Femur (tissue), 1 donor: ENCODE data around the gene MAP2K3.
"Not testable (repeated sequence)": the region's sequence is repeated elsewhere in the genome, so short reads cannot be mapped to it uniquely, and the experiment has no call there.

Experiments
- DNase-seq: peaks from one replicate; pipeline ENCODE4 v3.0.0-alpha.2; 2017

The MAP2K3 gene

DNA sequence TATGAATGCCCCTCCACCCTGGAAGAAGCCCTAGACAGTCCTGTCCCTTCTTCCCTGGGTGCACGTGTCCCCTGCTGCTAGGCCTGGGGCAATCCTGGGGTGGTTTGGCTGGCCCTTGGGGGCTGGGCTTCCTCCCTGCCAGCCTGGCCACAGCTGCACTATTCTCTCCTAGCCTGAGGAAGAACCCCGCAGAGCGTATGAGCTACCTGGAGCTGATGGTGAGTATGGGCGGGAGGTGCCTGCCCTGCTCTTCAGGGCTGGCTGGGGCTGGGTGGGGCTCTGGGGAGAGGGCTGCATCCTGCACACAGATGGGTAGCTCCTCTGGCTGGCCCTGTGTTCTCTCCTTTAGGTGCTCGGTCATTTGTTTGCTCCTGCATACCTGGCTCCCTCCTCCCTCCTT, 28.8 kb downstream of the MAP2K3 start:
- DNase-seq, result no peak

DNA sequence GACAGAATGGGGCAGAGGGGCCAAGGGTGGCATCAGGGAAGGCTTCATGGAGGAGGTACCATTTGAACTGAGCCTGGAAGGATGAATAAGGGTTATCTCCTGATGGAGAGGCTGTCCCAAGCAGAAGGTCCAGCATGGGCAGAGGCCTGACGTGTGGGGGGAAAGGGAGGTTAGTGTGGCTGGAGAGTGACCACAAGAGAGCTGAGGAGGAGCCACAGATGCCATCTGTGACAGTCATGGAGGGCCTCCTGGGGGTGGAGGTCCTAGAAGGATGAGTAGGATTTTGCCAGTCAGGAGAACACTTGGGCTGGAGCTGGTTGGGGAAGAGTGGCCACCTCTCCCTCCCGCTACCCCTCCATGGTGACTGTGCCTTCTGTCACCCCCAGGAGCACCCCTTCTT, 29.2 kb downstream of the MAP2K3 start:
- DNase-seq, result not testable (repeated sequence)

DNA sequence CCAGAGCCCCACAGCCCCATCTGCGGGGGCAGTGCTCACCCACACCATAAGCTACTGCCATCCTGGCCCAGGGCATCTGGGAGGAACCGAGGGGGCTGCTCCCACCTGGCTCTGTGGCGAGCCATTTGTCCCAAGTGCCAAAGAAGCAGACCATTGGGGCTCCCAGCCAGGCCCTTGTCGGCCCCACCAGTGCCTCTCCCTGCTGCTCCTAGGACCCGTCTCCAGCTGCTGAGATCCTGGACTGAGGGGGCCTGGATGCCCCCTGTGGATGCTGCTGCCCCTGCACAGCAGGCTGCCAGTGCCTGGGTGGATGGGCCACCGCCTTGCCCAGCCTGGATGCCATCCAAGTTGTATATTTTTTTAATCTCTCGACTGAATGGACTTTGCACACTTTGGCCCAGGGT, 29.8 kb downstream of the MAP2K3 start:
- not testable (repeated sequence) for DNase-seq

DNA sequence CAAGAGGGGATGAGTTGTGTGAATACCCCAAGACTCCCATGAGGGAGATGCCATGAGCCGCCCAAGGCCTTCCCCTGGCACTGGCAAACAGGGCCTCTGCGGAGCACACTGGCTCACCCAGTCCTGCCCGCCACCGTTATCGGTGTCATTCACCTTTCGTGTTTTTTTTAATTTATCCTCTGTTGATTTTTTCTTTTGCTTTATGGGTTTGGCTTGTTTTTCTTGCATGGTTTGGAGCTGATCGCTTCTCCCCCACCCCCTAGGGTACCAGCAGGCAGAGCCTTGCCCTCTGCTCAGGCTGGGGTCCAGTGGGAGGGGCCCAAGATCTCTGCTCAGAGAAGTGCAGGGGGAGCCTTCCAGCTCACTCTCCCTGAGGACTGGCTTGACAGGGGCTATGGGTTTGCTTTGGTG, 30.2 kb downstream of the MAP2K3 start:
- DNase-seq, result not testable (repeated sequence)

DNA sequence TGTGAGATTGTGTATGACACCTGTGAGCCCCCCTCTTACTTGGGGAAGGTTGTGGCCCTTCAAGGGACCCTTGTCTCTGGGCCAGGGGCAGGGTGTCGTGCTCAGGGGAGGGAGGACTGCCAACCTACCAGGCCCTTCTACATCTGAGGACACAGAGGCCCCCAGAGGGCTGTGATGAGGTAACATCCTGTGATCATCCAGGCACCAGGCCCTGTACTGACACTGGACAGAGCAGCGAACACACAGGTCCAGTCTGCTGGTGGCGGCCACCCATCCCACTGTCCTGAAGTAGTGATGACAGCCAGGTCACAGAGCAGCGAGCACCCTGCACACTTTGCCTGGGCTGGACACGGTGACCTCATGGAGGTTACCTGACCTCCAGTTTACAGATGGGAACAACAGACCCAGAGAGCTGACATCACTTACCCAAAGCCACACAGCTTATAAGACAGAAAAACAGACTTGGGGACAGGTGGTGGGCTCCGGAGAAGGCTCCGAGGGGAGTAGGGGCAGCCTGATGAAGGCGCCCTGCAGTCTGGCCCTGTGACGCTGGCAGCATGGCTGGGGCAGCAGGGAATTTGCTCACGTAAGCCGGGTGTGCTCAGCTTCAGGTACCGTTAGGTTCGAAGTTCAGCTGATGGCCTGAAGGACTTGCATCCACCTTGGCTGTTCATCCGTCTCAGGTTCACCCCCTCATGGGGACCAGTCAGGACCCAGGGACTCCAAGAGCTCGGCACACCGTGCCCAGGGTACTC, 30.9 kb downstream of the MAP2K3 start:
- DNase-seq, result not testable (repeated sequence)

DNA sequence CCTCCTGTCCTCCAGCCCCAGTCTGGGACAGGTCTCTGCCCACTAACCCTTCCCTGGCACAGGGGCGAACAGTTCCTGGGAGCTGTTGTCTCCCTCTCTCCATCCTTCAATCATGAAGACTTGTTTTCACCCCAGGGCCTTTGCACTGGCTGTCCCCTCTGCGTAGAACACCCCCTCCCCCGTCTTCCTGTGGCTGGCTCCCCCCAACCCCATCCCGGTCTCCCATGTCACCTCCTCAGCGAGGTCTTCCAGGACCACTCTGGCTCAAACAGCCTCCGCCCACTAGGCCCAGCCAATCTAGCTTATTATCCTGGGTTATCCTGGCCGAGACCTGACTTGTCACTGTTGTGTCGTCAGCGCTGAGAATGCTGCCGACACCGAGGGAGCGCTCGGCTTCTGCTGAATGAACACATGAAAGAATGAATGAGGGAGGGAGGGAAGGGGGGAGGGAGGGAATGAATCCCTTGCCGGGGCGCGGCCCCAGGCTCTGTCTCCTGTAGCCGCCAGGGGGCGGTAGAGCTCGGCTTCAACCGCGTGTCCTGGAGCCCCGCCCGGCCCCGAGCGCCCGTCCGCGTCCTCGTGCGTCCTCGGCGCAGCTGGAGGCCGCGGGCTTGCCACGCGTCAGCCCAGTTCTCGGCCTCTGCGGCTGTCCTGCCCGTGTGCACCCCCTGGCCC, 31.8 kb downstream of the MAP2K3 start:
- DNase-seq, result not testable (repeated sequence)

DNA sequence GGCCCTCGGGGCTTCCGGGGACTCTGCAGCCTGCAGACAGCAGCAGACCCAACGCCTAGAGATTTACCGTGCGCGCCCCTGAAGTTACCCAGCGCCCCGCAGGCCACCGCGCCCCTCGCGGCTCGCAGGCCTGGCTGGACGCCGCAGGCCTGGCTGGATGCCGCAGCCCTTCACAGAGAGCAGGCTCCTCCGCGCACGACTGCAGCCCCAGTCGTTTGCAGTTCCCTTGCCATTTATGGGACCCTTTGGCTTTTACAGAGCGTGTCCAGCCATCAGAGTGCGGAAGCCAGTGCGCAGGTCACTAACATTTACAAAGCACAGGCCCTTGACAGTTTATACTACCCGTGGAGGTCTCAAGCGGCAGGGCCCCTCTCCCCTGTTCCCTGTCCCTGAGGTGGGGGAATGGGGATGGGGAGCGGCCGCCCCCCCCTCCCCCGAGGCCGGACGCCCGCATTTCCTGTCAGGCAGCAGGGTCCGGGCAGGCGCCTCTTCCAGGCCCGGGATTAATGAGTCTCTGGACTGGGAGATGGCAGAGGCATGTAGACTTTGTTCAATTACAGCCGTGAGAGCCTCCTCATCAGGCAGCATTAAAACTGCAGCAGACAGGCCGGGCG, 32.5 kb downstream of the MAP2K3 start:
- not testable (repeated sequence) for DNase-seq

DNA sequence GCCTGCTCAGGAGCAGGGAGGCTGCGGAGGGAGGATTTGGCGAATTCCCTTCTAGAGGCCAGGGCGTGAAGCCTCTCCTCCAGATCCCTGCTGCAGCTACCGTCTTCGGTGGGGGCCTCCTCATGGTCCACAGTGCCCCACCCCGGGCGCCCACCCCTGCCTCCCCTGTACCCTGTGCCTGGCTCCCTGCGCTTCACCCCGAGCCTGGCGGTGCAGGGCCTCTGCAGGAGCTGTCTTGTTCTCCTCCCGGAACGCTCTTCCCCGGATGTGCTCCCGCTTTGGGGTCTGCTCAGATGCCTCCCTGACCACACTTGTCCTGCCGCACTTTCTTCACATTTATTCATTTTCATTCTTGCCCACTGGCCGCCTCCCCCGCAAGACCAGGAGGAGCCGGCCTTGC, 33.3 kb downstream of the MAP2K3 start:
- DNase-seq, result not testable (repeated sequence)

DNA sequence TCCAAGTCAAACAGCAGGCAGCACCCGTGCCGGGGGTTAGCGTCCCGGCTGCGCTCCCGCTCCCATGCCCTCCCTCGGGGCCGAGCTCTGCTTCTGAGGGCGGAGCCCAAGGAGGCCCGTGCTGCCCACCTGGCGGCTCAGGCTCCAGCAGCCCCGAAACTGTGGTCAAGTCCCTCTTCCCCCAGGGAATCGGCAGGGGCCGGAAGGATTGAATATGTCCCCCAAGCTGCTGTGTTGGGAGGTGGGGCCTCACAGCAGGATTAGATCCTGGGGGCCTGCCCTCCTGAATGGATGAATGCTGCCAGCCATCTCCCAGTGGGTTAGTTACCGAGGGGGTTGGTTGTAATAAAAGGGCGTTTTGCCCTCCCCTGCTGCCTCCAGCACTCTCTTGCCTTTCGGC, 33.9 kb downstream of the MAP2K3 start:
- DNase-seq, result no peak

DNA sequence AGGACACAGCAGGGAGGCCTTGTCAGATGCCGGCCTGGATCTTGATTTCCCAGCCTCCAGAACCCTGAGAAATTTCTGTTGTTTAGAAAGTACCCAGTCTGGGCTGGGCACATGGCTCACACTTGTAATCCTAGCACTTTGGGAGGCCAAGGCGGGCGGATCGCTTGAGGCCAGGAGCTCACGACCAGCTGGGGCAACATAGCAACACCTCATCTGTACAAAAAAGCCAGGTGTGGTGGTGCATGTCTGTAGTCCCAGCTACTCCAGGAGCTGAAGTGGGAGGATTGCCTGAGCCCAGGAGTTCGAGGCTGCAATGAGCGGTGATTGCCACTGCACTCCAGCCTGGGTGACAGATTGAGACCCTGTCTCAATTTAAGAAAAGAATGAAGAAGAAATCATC, 34.3 kb downstream of the MAP2K3 start:
- DNase-seq, result not testable (repeated sequence)

DNA sequence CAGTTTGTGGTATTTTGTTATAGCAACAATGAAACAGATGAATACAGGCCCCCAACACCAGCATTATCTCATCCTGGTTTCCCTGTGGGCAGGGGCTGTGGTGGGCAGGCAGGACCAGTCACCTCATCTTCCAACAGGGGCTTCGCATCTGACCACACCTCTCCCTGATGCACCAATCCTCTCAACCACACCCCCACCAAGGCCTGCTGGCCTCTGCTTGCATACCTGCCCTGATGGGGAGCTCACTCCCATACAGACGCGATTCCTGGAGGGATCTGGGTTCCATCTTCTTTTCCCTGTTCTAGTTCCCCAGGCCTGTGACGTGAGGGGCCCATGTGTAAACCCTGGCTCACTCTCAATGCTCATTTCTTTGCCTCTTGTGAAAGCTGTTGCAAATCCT, 34.7 kb downstream of the MAP2K3 start:
- DNase-seq, result not testable (repeated sequence)

DNA sequence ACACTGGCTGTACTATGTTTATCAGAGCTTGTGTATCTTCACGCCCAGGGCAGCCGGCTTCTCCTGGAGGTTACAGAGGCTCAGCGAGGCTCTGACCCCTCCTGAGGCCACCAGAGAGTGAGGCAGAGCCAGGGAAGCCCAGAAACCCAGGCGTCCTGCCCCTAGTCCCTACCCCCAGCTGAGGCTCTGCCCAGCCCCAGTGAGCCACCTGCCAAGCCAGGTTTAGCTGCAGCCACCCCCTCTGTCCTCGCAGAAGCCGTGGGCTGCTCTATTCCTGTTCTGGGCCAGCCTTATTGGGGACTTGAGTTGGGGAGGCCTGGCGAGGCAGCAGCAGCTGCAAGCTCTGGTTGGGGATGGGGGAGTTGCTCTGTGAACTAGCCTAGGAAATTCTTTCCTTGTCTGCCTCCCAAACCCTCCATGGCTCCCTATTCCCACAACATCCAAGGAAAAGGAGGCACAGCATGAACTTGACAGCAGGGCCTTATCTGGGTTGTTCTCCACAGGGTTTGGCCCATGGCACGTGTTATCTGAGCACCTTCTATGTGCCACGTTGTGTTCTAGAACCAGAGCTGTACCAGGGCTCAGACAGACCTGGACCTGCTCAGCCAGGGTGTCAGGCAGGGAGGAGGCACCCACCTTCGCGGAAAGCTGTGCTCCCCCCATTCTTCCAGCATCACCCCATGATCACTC, 35.3 kb downstream of the MAP2K3 start:
- DNase-seq, result not testable (repeated sequence)

DNA sequence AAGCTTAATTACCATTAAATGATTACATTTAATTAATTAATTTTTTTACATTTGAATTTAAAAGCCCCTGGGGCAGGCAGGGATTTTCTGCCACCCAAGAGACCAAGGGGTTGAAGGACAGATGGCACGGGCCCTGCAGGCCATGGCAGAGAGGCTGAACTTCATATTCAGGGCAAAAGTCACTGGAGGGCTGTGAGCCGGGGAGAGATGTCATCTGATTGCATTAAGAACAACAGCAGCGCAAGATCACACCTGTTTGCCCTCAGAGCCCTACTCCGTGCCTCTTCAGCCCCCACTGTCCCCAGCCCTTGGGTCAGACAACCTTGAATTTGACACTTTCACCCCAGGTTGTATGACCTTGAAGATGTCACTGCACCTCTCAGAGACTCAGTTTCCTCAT, 35.9 kb downstream of the MAP2K3 start:
- not testable (repeated sequence) for DNase-seq

DNA sequence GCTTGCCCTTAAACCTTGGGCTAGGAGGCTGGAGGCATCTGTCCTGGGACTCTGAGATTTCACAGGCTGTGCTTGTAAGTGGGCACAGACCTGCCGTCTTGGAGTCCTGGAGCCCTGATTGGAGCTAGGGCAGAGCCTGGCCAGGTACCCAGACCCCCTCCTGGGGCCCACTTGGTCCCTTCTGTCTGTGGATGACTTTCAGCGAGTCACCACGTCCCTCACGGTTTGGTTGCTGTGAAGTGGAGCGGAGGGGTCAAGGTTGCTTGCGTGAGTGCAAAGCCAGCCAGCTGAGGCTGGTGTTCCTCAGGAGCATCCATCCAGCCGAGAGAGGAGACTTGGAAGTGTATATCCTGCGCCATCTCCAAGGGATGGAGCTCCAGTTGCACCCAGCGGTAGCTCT, 36.5 kb downstream of the MAP2K3 start:
- DNase-seq, result not testable (repeated sequence)

DNA sequence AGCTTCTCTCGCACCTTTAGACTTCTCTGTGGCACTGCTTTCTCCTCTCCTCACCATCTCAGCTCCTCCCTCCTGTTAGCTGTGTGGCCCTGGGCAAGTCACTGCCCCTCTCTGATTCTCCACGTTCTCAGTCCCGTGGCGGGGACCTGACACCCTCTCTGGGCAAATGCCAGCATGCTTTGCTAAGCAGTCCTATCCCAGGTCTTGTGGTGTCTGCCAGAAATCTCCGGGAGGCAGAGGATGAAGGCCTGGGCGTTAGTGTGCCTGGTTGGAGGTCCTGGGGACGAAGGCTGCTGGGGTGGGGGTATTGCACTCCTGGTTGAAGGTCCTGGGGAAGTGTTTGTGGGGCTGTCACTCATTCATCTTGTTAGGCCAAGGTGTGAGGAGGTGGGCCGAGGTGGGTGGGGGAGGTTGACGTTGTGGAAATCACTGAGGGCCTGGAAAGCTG, 37.3 kb downstream of the MAP2K3 start:
- not testable (repeated sequence) for DNase-seq

DNA sequence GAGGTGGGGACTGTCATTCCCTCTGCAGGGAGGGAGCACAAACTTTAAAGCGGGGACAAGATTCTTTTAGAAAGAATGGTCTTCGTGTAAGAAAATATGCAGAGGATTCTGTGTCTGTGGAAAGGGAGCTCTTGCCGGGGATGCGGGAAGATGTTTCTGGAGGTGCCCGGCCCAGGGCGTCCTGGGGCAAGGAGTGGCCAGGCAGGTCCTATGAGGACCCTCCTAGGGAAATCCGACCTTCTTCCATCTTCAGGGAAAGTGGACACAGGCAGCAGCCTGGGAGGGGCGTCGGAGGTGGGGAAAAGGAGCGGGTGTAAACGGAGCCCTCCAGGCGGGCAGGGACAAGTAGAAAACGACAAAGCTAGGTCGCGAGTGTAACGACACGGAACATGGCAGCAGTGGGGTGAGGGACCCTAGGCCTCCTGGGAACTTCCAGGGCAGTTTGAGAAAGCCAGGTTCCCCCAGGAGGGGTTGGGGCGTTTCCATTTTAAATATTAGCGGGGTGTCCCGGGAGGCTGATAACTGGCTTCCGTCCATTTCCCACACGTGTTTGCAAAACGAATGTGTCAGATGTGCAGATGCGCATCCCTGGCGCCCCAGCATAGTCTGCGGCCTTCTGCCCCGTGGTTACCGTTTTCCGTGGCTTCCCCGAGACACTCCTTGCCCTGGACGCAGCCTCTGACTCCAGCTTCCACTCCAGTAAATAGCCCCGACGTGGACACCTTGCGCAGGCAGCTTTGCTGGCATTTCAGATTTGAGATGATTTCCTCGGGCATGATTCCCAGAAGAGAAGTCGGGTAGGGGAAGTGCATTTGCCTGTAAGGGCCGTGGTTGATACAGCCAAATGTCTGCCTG, 39.0 kb downstream of the MAP2K3 start:
- not testable (repeated sequence) for DNase-seq

DNA sequence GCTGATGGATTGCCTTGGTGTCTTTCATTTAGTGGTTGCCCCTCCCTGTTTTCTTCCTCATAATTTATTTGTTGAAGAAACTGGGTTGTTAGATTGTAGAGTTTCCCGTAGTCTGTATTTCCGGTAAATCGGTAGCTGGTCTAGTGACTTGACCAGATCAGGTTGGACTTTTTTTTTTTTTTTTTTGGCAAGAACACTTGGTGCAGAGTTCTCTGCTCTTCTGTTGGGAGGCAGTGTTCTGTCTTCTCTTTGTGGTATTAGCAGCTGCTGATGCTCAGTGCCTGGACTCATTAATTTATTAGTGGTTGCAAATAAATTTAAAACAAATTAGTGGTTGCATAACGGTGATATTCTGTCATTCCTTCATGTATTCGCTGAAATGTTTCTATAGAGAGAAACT, 40.2 kb downstream of the MAP2K3 start:
- not testable (repeated sequence) for DNase-seq

DNA sequence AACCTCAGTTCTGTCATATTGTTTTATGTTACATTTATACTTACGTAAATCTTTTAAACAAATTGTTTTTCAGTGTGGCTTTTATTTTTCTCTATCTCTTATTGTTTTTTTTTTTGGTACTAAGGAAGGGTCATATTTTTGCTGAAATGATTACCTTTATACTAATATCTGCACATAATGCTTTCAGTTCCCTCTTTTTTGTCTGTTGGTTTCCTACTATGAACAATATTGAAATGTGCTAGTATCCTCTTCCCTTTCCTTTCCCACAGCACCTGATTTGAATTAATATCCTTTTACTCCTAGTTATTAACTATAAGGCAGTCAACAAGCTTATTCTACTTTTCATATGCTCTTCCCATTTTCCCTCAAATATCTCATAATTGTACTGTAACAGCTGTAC, 43.4 kb downstream of the MAP2K3 start:
- DNase-seq, result not testable (repeated sequence)

DNA sequence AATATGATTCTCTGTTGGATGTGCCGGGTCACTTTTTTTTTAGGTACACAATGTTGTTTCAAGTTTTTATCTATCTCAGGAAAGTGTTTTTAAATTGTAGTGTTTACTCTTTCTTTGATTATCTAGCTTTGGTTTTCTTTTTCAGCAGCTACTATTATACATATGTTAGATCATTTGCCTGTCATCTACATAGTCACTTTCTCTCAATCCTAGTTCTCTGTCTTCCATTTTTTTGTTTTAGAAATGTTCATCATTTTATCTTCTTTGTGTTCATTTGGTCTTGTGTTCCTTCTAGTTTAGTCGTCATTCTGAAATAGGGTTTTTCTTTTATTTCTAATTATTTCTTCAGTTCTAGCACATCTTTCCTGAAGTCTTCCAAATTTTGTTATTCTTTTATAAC, 44.3 kb downstream of the MAP2K3 start:
- not testable (repeated sequence) for DNase-seq

DNA sequence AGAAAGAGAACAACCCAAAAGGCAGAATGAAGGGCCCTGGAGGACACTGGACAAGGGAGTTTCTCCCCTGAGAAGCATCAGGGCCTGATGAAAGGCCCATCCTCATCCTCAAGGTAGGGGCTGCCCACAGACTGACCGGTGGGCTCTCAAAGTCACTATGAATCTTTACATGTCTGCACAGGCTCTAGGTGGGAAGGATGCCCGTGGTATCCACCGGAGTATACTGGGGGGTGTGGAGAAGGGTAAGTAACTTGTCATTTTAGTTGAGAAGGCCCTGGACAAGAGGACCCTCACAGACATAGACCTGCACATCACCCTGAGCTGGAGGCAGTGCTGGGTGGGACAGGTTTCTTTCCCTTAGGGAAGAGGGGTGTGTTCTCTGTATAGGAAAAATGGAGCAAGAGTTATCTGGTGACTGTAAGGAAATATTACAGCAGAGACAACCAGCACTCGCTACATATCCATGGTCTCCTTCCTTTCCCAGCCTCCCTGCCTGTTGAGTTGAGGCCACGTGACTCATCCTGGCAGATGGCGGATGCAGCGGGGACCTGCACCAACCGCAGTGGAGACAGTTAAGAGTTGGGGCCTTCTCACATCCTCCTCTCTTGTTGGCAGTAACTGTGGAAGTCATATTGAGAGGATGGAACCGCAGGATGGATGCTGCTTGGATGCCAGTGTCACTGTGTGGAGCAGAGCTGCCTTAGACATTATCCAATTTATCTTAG, 46.1 kb downstream of the MAP2K3 start:
- no peak for DNase-seq

DNA sequence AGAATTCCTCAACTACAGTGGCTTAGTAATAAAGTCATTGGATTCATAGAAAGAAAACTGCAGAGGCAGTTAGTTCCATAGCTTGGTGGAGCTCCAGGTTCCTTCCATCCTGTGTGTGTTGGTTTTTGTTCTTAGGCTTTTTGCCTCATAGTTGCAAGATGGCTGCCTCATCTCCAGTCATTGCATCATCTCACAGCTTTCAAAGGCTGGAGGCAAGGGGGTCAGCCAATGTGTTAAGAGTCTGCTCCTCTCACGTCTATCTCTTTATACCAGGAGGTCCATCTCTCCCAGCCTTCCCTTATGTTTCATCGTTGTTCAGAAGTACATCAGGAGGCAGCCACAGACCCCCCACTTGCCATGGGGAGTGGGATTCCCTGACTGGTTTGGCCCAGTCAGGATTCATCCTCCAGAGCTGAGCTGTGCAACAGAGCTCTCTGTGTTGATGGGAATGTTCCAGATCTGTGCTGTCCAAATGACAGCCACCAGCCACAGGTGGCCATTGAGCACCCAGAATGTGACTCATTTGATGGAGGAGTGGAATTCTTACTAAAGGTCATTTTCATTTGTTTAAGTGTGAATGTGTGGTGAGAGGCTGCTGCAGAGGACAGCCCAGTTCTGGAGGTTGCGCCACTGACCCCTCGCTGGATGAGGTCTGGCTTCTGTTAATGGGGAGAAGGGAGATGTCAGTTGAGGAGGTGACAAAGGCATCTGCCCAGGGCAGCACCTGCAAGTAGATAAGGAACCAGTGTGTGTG, 52.2 kb downstream of the MAP2K3 start:
- peak; percentile 4 for DNase-seq
